ENCODE measurements around the gene ADD3.

DNA sequence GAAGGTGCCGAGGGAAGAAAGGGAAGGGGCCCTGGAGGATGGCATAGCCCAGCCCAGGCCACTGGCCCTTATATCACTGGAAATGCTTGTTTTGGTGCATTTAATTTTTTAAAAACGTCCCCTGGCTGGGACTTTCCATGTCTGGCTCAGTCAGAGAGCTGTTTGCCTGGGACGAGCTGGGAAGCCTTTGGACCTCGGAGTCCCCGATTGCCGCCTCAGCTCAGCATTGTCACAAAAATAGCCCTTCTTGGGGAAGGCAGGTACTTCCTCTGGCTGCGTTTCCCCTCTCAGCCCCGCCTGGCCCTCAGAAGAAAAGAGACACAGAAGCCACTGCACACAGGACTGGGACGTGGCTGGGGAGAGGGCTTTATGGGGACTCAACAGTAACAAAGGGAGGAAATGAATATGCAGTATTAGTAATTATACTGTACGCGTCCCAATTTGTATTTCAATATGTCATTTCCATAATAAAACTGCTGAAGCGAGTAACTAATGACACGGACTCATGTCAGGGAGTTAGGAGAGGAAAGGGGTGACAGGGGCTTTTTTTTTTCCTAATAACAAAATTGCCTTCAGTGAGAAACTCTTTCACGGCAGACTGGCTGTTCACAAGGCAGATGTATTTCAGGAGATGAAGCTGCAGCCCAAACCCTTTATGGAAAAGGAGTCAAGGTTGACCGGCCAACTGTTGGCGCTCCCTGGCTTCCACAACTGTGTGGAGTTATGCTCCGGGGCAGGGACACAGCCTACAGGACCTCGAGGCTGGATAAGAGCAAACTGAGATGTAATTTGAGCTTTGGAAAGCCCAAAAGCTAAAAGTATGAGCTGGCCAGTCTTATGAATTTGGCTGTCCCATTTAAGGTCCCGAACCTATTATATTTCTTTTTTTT is 168.6 kb downstream of the ADD3 start:
- TF ChIP-seq TCF7L2 (IDR thresholded peaks at IDR 0.05; ENCODE audit: low read depth, low read length) (no peak), SIN3A (IDR thresholded peaks at IDR 0.05; ENCODE audit: borderline replicate concordance, insufficient read depth, low read depth, low read length) (no peak)
- TF ChIP-seq, protein P1, sequence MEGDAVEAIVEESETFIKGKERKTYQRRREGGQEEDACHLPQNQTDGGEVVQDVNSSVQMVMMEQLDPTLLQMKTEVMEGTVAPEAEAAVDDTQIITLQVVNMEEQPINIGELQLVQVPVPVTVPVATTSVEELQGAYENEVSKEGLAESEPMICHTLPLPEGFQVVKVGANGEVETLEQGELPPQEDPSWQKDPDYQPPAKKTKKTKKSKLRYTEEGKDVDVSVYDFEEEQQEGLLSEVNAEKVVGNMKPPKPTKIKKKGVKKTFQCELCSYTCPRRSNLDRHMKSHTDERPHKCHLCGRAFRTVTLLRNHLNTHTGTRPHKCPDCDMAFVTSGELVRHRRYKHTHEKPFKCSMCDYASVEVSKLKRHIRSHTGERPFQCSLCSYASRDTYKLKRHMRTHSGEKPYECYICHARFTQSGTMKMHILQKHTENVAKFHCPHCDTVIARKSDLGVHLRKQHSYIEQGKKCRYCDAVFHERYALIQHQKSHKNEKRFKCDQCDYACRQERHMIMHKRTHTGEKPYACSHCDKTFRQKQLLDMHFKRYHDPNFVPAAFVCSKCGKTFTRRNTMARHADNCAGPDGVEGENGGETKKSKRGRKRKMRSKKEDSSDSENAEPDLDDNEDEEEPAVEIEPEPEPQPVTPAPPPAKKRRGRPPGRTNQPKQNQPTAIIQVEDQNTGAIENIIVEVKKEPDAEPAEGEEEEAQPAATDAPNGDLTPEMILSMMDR (IDR thresholded peaks at IDR 0.05), result no peak

All from Panc1 (cell line).